Right hindlimb (tissue), 1 donor: ENCODE measurements around the gene SIGLEC5.
"Not testable (repeated sequence)": the region's sequence is repeated elsewhere in the genome, so short reads cannot be mapped to it uniquely, and the experiment has no call there.

Source experiments
- DNase-seq: peaks from one replicate; pipeline ENCODE4 v3.0.0-alpha.2; 2018

Gene SIGLEC5

GRCh38 chr19:51630315-51630714 lies at the start of gene SIGLEC5:
TSS of gene SIGLEC5 (minus strand) at chr19:51630401. CDS start at chr19:51630335, 66 bp downstream.
- not testable (repeated sequence) for DNase-seq

GRCh38 chr19:51676566-51677083 lies 46.4 kb upstream of the SIGLEC5 start:
- DNase-seq = no peak

GRCh38 chr19:51675911-51676565 lies 45.8 kb upstream of the SIGLEC5 start:
- DNase-seq = not testable (repeated sequence)

GRCh38 chr19:51668216-51668615 lies 38.0 kb upstream of the SIGLEC5 start:
- DNase-seq = no peak

GRCh38 chr19:51664997-51665396 lies 34.8 kb upstream of the SIGLEC5 start:
- no peak for DNase-seq

GRCh38 chr19:51664131-51664530 lies 33.9 kb upstream of the SIGLEC5 start:
- DNase-seq = no peak

- no peak for DNase-seq
Observed at GRCh38 chr19:51663650-51664049, 33.4 kb upstream of the SIGLEC5 start.

- DNase-seq = peak; percentile 81
Observed at GRCh38 chr19:51660975-51661600, 30.9 kb upstream of the SIGLEC5 start.

- no peak for DNase-seq
Observed at GRCh38 chr19:51654783-51655182, 24.6 kb upstream of the SIGLEC5 start.

- DNase-seq = no peak
Observed at GRCh38 chr19:51653162-51653561, 23.0 kb upstream of the SIGLEC5 start.

GRCh38 chr19:51652266-51652665 lies 22.1 kb upstream of the SIGLEC5 start:
- no peak for DNase-seq

GRCh38 chr19:51651216-51651846 lies 21.1 kb upstream of the SIGLEC5 start:
- no peak for DNase-seq

- DNase-seq = no peak
Observed at GRCh38 chr19:51647318-51647717, 17.1 kb upstream of the SIGLEC5 start.

GRCh38 chr19:51646730-51647129 lies 16.5 kb upstream of the SIGLEC5 start, which contains the start of gene SIGLEC14:
TSS of gene SIGLEC14 (minus strand) at chr19:51646825. CDS start at chr19:51646759, 66 bp downstream.
- not testable (repeated sequence) for DNase-seq

- no peak for DNase-seq
Observed at GRCh38 chr19:51644636-51645271, 14.6 kb upstream of the SIGLEC5 start.

- DNase-seq = no peak
Observed at GRCh38 chr19:51641648-51642047, 11.4 kb upstream of the SIGLEC5 start.

- no peak for DNase-seq
Observed at GRCh38 chr19:51640386-51640785, 10.2 kb upstream of the SIGLEC5 start.

GRCh38 chr19:51639916-51640315 lies 9.7 kb upstream of the SIGLEC5 start:
- no peak for DNase-seq

GRCh38 chr19:51637362-51637978 lies 7.3 kb upstream of the SIGLEC5 start:
- no peak for DNase-seq

GRCh38 chr19:51632126-51632525 lies 1.9 kb upstream of the SIGLEC5 start:
- DNase-seq = no peak

- no peak for DNase-seq
Observed at GRCh38 chr19:51628153-51628939, 1.9 kb downstream of the SIGLEC5 start.
